Loucy (cell line): ENCODE results near the gene UNC5B.

ENCODE experiments used
- CTCF ChIP-seq: fragments of 200-600 bp; sonication (generic); conservative IDR thresholded peaks from 2 replicates; pipeline ENCODE4 v1.5.1; 2014; ENCODE audit warnings: mild to moderate bottlenecking, antibody characterized with exemption, low read length
- EZH2phosphoT487 ChIP-seq: fragments of 200-600 bp; IDR thresholded peaks from 2 replicates; pipeline ENCODE4 v1.6.1; 2018; ENCODE audit warnings: antibody characterized with exemption, mild to moderate bottlenecking, moderate library complexity, borderline replicate concordance

GRCh38 chr10:71284544-71285179, 72.3 kb downstream of the UNC5B start:
- TF ChIP-seq CTCF (no peak), EZH2phosphoT487 (no peak)
